NCI-H524 (cell line): ENCODE data around the gene WDR54.
"Not testable (repeated sequence)": the region's sequence is repeated elsewhere in the genome, so short reads cannot be mapped to it uniquely, and the experiment has no call there.

Source experiments
- DNase-seq, 2 experiments: peaks; one replicate each; lab custom pipeline; 2025; lab: John Stamatoyannopoulos, UW

Gene WDR54

GRCh38 chr2:74406035-74406434, 15.5 kb upstream of the WDR54 start:
- DNase-seq = no peak

- no peak for DNase-seq
These were observed 13.8 kb upstream of the WDR54 start for GRCh38 chr2:74407682-74408081.

GRCh38 chr2:74413001-74413698, 8.4 kb upstream of the WDR54 start:
- DNase-seq = no peak

- DNase-seq = peak in 1 of 2 experiments; percentile 57
These were observed 7.1 kb upstream of the WDR54 start for GRCh38 chr2:74414441-74414840.

- DNase-seq = peak; percentile 46 to 60
These were observed 6.4 kb upstream of the WDR54 start for GRCh38 chr2:74414881-74415761.

- DNase-seq = no peak
These were observed 5.7 kb upstream of the WDR54 start for GRCh38 chr2:74415762-74416395.

- DNase-seq = peak in 1 of 2 experiments; percentile 57
These were observed 4.8 kb upstream of the WDR54 start for GRCh38 chr2:74416778-74417177.

- DNase-seq = no peak
These were observed 4.3 kb upstream of the WDR54 start for GRCh38 chr2:74417197-74417596.

GRCh38 chr2:74417763-74418162, 3.8 kb upstream of the WDR54 start:
- no peak for DNase-seq

GRCh38 chr2:74418312-74418711, 3.2 kb upstream of the WDR54 start:
- no peak for DNase-seq

GRCh38 chr2:74419345-74419744, 2.2 kb upstream of the WDR54 start:
- DNase-seq = no peak

- DNase-seq = no peak
These were observed 1.5 kb upstream of the WDR54 start for GRCh38 chr2:74420006-74420405.

GRCh38 chr2:74420443-74421103, 957 bp upstream of the WDR54 start:
- not testable (repeated sequence) for DNase-seq

- DNase-seq = no peak
These were observed 1.9 kb downstream of the WDR54 start for GRCh38 chr2:74423231-74424095.

GRCh38 chr2:74424139-74424992, 2.8 kb downstream of the WDR54 start:
- no peak for DNase-seq

- DNase-seq = no peak
These were observed 3.5 kb downstream of the WDR54 start for GRCh38 chr2:74424995-74425406.

- no peak for DNase-seq
These were observed 4.0 kb downstream of the WDR54 start for GRCh38 chr2:74425523-74425922.

- no peak for DNase-seq
These were observed 4.7 kb downstream of the WDR54 start for GRCh38 chr2:74426181-74426758.

- DNase-seq = no peak
These were observed 6.0 kb downstream of the WDR54 start for GRCh38 chr2:74427551-74427950.

- no peak for DNase-seq
These were observed 7.1 kb downstream of the WDR54 start for GRCh38 chr2:74428675-74429074.
